DMS 273 (cell line): ENCODE data around the gene AKT2.
"Not testable (repeated sequence)": the region's sequence is repeated elsewhere in the genome, so short reads cannot be mapped to it uniquely, and the experiment has no call there.

Source experiments
- DNase-seq: peaks from one replicate; lab custom pipeline; 2025; ENCODE audit not compliant: unreplicated experiment; lab: John Stamatoyannopoulos, UW

Gene AKT2

DNA sequence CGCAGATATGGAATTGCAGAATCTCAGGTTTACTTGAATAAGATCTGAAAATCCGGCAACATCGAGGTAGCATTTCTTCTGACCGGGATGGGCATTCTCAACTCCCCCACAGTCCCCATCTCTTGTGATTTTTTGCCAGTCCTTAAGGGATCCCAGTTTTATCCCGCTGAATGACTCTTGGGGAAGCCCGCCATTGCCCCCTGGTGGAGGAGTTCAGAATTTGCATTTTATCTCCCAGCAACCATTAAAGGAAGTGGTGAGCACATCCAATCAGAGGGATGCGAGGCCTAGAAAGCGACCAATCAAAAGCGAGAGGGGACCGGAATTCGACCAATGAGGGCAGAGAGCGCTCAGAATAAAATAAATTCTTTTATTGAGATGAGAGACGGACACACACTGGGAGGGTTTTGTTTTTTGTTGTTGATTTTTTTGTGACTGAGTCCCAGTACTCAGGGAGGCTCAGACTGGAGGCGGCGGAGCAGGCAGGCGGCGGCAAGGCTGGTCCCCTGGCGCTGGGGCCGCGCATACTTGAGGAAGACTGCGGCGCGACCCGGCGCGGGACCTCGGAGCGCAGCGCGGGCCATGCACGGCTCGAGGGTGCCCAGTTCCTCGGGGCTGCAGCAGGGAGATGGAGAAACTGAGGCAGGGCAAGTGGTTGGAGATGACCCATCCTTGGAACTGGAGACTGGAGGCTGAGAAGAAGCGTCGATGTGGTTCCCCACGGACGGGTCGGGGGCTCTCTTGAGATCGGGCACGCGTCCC, 63.1 kb downstream of the AKT2 start:
- peak; percentile 97 for DNase-seq

GRCh38 chr19:40220674-40221073, 64.5 kb downstream of the AKT2 start:
- no peak for DNase-seq

DNA sequence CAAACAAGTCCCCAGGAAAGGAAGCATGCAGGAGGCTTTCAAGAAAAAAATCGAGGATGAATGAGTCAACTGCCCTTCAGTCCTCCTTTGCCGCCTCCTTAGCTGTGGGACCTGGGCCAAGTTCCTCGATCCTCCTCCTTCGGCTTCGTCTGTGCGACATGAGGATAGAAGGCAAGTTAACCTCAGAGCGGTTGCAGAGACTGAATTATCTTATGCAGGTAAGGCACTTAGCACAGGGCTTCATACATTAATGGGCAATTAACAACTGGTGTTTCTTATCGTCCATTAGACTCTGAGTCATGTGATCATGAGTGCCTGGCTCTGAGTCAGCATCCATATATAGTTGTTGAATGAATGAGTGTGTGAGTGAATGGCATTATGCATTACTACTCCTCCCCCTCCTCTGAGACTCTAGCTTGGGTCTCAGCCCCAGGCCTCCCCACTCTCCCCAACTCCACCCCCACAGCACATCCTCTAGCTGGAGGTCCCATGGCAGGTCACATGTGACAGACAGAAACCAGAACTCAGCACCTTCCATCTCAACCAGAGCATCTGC, 65.3 kb downstream of the AKT2 start:
- peak; percentile 61 for DNase-seq

DNA sequence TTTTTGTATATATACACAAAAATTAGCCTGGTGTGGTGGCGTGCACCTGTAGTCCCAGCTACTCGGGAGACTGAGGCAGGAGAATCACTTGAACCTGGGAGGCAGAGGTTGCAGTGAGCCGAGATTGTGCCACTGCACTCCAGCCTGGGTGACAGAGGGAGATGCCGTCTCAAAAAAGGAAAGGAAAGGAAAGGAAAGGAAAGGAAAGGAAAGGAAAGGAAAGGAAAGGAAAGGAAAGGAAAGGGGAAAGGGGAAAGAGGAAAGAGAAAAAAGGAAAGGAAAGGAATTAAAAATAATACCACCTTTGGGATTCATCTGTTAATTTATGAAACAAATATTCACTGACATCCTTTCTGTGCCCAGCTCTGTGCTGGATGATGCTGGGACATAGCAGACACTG, 66.1 kb downstream of the AKT2 start:
- DNase-seq: not testable (repeated sequence)

- DNase-seq: peak; percentile 75
Observed at GRCh38 chr19:40217934-40218890, 66.9 kb downstream of the AKT2 start, which contains the start of gene TTC9B. TTC9B (minus strand) TSS chr19:40218384; CDS start chr19:40218381, 3 bp downstream.

- peak; percentile 74 for DNase-seq
Observed at GRCh38 chr19:40217027-40217810, 67.9 kb downstream of the AKT2 start.

DNA sequence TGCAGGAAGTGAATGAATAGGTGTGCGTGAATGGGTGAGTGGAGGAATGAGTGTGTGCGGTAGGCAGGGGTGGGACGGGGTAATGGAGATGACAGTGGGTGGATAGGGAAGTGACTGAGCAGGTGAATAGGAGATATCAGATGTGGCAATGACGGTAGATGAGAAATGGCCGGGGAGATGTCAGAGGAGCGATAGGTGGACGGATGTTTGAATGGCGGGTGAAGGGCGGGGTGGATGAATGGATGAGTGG, 68.4 kb downstream of the AKT2 start:
- DNase-seq: no peak

- no peak for DNase-seq
Observed at GRCh38 chr19:40216013-40216776, 69.0 kb downstream of the AKT2 start.

GRCh38 chr19:40214936-40215335, 70.2 kb downstream of the AKT2 start:
- no peak for DNase-seq

- no peak for DNase-seq
Observed at GRCh38 chr19:40213882-40214570, 71.1 kb downstream of the AKT2 start.

GRCh38 chr19:40213251-40213829, 71.8 kb downstream of the AKT2 start:
- DNase-seq: no peak

DNA sequence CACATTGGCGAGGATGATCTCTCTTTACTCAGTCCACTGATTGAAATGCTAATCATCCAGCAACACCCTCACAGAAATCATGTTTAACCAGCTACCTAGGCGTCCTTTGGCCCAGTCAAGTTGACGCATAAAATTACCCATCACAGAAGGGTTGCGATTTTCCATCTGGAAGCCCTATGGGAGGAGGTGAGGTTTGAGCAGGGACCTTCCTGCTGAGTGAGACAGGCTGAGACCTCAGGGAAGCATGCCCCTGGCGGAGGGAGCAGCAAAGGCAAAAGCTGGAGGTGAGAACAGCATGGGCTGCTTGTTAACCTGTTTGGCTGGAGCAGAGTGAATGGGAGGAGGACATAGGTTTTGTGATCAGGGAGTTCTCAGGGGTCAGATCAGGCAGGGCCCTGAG, 74.3 kb downstream of the AKT2 start:
- DNase-seq: no peak

DNA sequence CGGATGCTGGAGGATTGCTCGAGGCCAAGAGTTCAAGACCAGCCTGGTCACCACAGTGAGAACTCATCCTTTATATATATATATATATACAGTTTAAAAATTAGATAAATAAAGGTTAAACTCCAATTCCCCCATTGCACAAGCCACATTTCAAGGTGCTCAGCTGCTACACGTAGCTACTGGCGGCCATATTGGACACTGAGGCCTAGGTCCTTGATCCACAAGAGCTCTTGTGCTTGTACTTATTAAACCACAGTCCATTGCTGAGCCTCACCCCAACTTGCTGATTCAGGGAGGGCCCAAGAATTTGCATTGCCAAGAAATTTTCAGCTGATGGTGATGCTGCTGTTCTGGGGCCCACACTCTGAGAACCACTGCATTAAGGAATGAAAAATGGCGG, 76.5 kb downstream of the AKT2 start:
- DNase-seq: no peak

DNA sequence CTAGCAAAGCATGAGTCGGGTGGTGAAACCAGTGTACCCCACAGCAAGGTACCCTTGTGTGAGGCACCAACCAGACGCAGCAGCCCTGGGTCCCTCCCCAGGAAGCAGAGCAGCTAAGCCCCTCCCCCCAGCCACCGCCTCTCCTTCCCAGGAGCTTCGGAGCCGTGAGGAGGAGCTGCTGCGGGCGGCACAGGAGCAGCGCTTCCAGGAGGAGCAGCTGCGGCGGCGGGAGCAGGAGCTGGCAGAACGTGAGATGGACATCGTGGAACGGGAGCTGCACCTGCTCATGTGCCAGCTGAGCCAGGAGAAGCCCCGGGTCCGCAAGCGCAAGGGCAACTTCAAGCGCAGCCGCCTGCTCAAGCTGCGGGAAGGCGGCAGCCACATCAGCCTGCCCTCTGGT, 79.4 kb downstream of the AKT2 start:
- DNase-seq: no peak

DNA sequence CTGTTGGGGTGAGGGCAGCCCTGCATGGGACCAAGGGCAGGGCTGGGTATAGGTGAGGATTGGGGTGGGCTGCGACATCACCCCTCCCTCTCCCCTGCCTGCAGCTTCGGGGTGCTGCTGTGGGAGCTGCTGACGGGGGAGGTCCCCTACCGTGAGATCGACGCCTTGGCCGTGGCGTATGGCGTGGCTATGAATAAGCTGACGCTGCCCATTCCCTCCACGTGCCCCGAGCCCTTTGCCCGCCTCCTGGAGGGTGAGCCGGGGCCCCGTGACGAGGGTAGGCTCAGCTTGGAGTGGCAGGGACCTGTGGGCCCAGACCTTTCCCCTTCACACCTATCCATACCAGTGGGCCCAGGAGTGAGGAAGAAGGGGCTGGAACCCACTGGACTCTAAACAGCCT, 80.8 kb downstream of the AKT2 start:
- no peak for DNase-seq

DNA sequence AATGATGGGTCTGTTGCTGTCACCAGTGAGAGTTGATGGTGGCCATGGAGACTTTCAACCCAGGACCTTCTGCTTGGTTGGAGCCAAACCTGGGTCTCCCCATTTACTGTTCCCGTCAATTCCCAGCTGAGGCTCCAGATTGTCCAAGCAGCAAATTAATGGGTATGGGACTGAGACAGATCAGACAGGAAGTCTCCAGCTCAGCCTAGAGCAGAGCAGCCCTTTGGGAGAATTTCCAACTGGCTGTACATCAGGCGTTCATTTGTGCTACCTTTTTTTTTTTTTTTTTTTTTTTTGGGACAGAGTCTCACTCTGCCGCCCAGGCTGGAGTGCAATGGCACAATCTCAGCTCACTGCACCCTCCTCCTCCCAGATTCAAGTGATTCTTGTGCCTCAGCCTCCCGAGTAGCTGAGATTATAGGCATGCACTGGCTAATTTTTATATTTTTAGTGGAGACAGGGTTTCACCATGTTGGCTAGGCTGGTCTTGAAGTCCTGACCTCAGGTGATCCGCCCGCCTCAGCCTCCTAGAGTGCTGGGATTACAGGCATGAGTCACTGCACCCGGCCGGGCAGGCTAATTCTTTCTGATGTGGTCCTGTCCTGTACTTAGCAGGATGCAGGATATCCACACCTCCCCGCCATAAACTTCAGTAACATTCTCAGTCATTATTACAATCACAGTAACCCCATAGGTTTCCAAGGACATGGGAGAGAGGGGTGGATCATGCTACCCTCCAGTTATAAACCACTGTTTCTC, 84.6 kb downstream of the AKT2 start:
- DNase-seq: no peak

GRCh38 chr19:40198272-40198990, 86.7 kb downstream of the AKT2 start:
- DNase-seq: no peak

DNA sequence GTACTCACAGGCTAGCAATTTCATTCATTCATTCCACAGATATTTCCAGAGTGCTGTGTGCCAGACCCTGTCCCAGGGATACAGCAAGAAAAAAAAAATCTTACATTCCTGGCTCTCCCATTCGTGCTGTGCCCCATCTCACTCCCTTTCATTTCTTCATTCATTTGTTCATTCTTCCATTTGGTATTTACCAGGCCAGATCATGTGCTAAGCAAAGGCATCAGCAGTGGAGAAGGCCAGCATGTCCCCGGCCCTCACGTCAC, 91.6 kb downstream of the AKT2 start:
- DNase-seq: no peak
